Mucosa of descending colon (tissue), 3 donors: ENCODE results near the gene SSNA1. TPM values are rescaled to one million over a fixed set of nuclear protein-coding genes. Genes with fewer than 3 reads are reported as not detected.

Experiments used
- ATAC-seq: fragments of 200-7000 bp; cut with Tn5 transposase; one replicate; pipeline ENCODE4 v1.9.1; 2020; ENCODE audit warnings: mild to moderate bottlenecking, moderate library complexity
- DNase-seq, 3 donors: peaks; one replicate each; pipeline ENCODE4 v3.0.0-alpha.2; 2020
- H3K36me3 ChIP-seq: fragments of 200-600 bp; one replicate; pipeline ENCODE4 v1.8.0; 2021; ENCODE audit warnings: low read depth, mild to moderate bottlenecking
- H3K4me1 ChIP-seq: fragments of 200-600 bp; one replicate; pipeline ENCODE4 v1.8.0; 2021; ENCODE audit warnings: low read depth, mild to moderate bottlenecking
- H3K4me3 ChIP-seq: fragments of 200-600 bp; one replicate; pipeline ENCODE4 v1.8.0; 2021; ENCODE audit warnings: mild to moderate bottlenecking
- H3K9me3 ChIP-seq: fragments of 200-600 bp; one replicate; pipeline ENCODE4 v1.8.0; 2021; ENCODE audit warnings: mild to moderate bottlenecking
- CTCF ChIP-seq: fragments of 200-600 bp; IDR thresholded peaks from one replicate; pipeline ENCODE4 v1.8.0; 2022; ENCODE audit warnings: antibody characterized with exemption, mild to moderate bottlenecking
- intact Hi-C, 2 donors: fragments of 100-400 bp; cut with DNase I in 1 of 2; cut with micrococcal nuclease in 1 of 2; formaldehyde crosslinking; loops; one replicate each; pipeline versions ENCODE4 v1.11.0 to v1.11.1; 2022; cut with DNase I, micrococcal nuclease
- total RNA-seq, 3 donors: library from RNA; stranded (reverse); fragmentation: NEBNext Ultra II Directional in 2 of 3; extraction: Animal tissue kit (Norgen Biotek cat#: 25700) in 2 of 3; gene quantifications; one replicate each; pipeline versions ENCODE4 v1.2.1 to v1.2.4, GENCODE V29; 2021 to 2023
- donor health status: DM: no; HTN: no; CAD: no; lungs with moderate emphysema.
- donor health status: DM: no; HTN: no; CAD: no.
- donor health status: DM: no; HTN: yes; CAD: no.

The SSNA1 gene
- total RNA-seq, 3 donors from 2014 or later, result 56.7 to 71.1 (median 64.0) TPM

GRCh38 chr9:137181680-137182079 is 6.8 kb upstream of the SSNA1 start:
- peaks cover 8% of the 10 kb centered on the region for H3K4me1 ChIP-seq
- intact Hi-C loops, result no loop called here
- peaks cover 3% of the 10 kb centered on the region for H3K36me3 ChIP-seq
- DNase-seq (no peak), ATAC-seq (no peak)
- H3K4me3 ChIP-seq, result no peak overlapping the region
- H3K9me3 ChIP-seq, result no peaks in the 10 kb centered on the region
- no peak for TF ChIP-seq CTCF

- TF ChIP-seq CTCF, result no peak
- ATAC-seq, result no peak
- Histone ChIP-seq H3K4me1 (peaks cover 20% of the 10 kb centered on the region), H3K9me3 (no peaks in the 10 kb centered on the region), H3K36me3 (peaks cover 3% of the 10 kb centered on the region), H3K4me3 (no peak overlapping the region)
- DNase-seq, result no peak
- intact Hi-C loops, result no loop called here
Observed at GRCh38 chr9:137182836-137183235, 5.6 kb upstream of the SSNA1 start.

- no peak for TF ChIP-seq CTCF
- ATAC-seq, result no peak
Observed at GRCh38 chr9:137183980-137184595, 4.4 kb upstream of the SSNA1 start.

GRCh38 chr9:137184881-137185660 is 3.4 kb upstream of the SSNA1 start:
- Histone ChIP-seq H3K36me3 (no peaks in the 10 kb centered on the region), H3K4me3 (no peak overlapping the region), H3K9me3 (no peaks in the 10 kb centered on the region), H3K4me1 (peaks cover 32% of the 10 kb centered on the region)
- no peak for TF ChIP-seq CTCF
- intact Hi-C loops, result no loop called here
- DNase-seq, result no peak
- ATAC-seq, result no peak

More at GRCh38 chr9:137183980-137184595, 4.4 kb upstream of the SSNA1 start:
- Histone ChIP-seq H3K36me3 (peaks cover 3% of the 10 kb centered on the region), H3K9me3 (no peaks in the 10 kb centered on the region), H3K4me1 (peaks cover 22% of the 10 kb centered on the region), H3K4me3 (no peak overlapping the region)
- intact Hi-C loops, result no loop called here
- no peak for DNase-seq

GRCh38 chr9:137185921-137186320 is 2.6 kb upstream of the SSNA1 start:
- Histone ChIP-seq H3K9me3 (no peaks in the 10 kb centered on the region), H3K4me3 (no peak overlapping the region), H3K4me1 (peaks cover 39% of the 10 kb centered on the region), H3K36me3 (no peaks in the 10 kb centered on the region)
- ATAC-seq (no peak), DNase-seq (no peak)
- intact Hi-C loops, result no loop called here
- no peak for TF ChIP-seq CTCF
